HEK293 (cell line): ENCODE measurements around the gene ATP6V1B1.

Source experiments
- CTCF ChIA-PET: fragments of 350-600 bp; formaldehyde crosslinking; extraction: SDS; loops from one replicate; lab custom pipeline; 2021; ENCODE audit warnings: antibody characterized with exemption; lab: Yijun Ruan, JAX
- POLR2A ChIA-PET: fragments of 300-600 bp; formaldehyde crosslinking; extraction: SDS; loops from one replicate; lab custom pipeline; 2020; ENCODE audit warnings: antibody characterized with exemption, inconsistent platforms; lab: Yijun Ruan, JAX
- H3K27ac ChIP-seq: fragments of 200-500 bp; sonication (Bioruptor generic); 2 replicates; pipeline ENCODE4 v1.5.1; 2014; ENCODE audit warnings: low read depth, low read length, control low read depth, inconsistent platforms; ENCODE audit errors: extremely low read depth
- H3K36me3 ChIP-seq, 2 experiments: fragments of 200-500 bp in 1 of 2; sonication (Bioruptor generic) in 1 of 2; 1 replicate in 1 of 2; 2 replicates in 1 of 2; pipeline ENCODE4 v1.5.1; 2014 to 2017; ENCODE audit warnings: inconsistent platforms in 2 of 2, low read length in 2 of 2; ENCODE audit not compliant: control insufficient read depth in 2 of 2, insufficient read depth in 1 of 2
- H3K4me1 ChIP-seq: fragments of 200-500 bp; sonication (Bioruptor generic); 2 replicates; pipeline ENCODE4 v1.5.1; 2014; ENCODE audit warnings: mild to moderate bottlenecking, low read length, inconsistent platforms; ENCODE audit not compliant: control insufficient read depth, insufficient read depth
- H3K4me3 ChIP-seq: 2 replicates; pipeline ENCODE4 v1.5.1; 2011; ENCODE audit warnings: low read depth, mild to moderate bottlenecking, control low read depth, low read length, moderate library complexity
- H3K9me3 ChIP-seq: fragments of 200-500 bp; sonication (Bioruptor generic); 2 replicates; pipeline ENCODE4 v1.5.1; 2014; ENCODE audit warnings: low read depth, low read length, inconsistent platforms; ENCODE audit not compliant: control insufficient read depth, insufficient read depth
- AEBP2 ChIP-seq: fragments of 450-650 bp; formaldehyde crosslinking; IDR thresholded peaks from 2 replicates; pipeline ENCODE4 v1.5.1; 2016; ENCODE audit warnings: missing biosample characterization, missing genetic modification characterization, borderline replicate concordance
- BCL6B ChIP-seq: fragments of 450-650 bp; formaldehyde crosslinking; IDR thresholded peaks from 2 replicates; pipeline ENCODE4 v1.5.1; 2017; ENCODE audit warnings: missing biosample characterization, missing genetic modification characterization
- FEZF1 ChIP-seq: fragments of 450-650 bp; formaldehyde crosslinking; IDR thresholded peaks from 2 replicates; pipeline ENCODE4 v1.5.1; 2016; ENCODE audit warnings: missing biosample characterization, missing genetic modification characterization
- KLF16 ChIP-seq: fragments of 450-650 bp; formaldehyde crosslinking; IDR thresholded peaks from 2 replicates; pipeline ENCODE4 v1.5.1; 2017; ENCODE audit warnings: missing biosample characterization, missing genetic modification characterization
- KLF9 ChIP-seq: fragments of 450-650 bp; formaldehyde crosslinking; IDR thresholded peaks from 2 replicates; pipeline ENCODE4 v1.5.1; 2016; ENCODE audit warnings: missing biosample characterization, missing genetic modification characterization, low read depth
- PRDM4 ChIP-seq: fragments of 450-650 bp; formaldehyde crosslinking; IDR thresholded peaks from 2 replicates; pipeline ENCODE4 v1.5.1; 2017; ENCODE audit warnings: missing biosample characterization, missing genetic modification characterization
- SCRT2 ChIP-seq: fragments of 450-650 bp; formaldehyde crosslinking; IDR thresholded peaks from 2 replicates; pipeline ENCODE4 v1.5.1; 2016; ENCODE audit warnings: missing biosample characterization, missing genetic modification characterization
- WT1 ChIP-seq: fragments of 450-650 bp; formaldehyde crosslinking; IDR thresholded peaks from 2 replicates; pipeline ENCODE4 v1.5.1; 2016; ENCODE audit warnings: missing biosample characterization, missing genetic modification characterization
- ZBTB1 ChIP-seq: fragments of 450-650 bp; formaldehyde crosslinking; IDR thresholded peaks from 2 replicates; pipeline ENCODE4 v1.5.1; 2016; ENCODE audit warnings: missing biosample characterization, missing genetic modification characterization
- ZBTB8A ChIP-seq: fragments of 450-650 bp; formaldehyde crosslinking; IDR thresholded peaks from 2 replicates; pipeline ENCODE4 v1.5.1; 2016; ENCODE audit warnings: missing biosample characterization, missing genetic modification characterization
- ZEB2 ChIP-seq: fragments of 450-650 bp; formaldehyde crosslinking; IDR thresholded peaks from 2 replicates; pipeline ENCODE4 v1.5.1; 2016; ENCODE audit warnings: missing biosample characterization, missing genetic modification characterization
- ZIC2 ChIP-seq: fragments of 450-650 bp; formaldehyde crosslinking; IDR thresholded peaks from 2 replicates; pipeline ENCODE4 v1.5.1; 2016; ENCODE audit warnings: missing biosample characterization, missing genetic modification characterization
- ZNF112 ChIP-seq: fragments of 450-650 bp; formaldehyde crosslinking; IDR thresholded peaks from 2 replicates; pipeline ENCODE4 v1.5.0; 2017; ENCODE audit warnings: missing biosample characterization, missing genetic modification characterization
- ZNF23 ChIP-seq: fragments of 450-650 bp; formaldehyde crosslinking; IDR thresholded peaks from 2 replicates; pipeline ENCODE4 v1.5.1; 2016; ENCODE audit warnings: missing biosample characterization, missing genetic modification characterization, borderline replicate concordance
- ZNF280D ChIP-seq: fragments of 450-650 bp; formaldehyde crosslinking; IDR thresholded peaks from 2 replicates; pipeline ENCODE4 v1.5.1; 2016; ENCODE audit warnings: missing biosample characterization, missing genetic modification characterization
- ZNF335 ChIP-seq: fragments of 450-650 bp; formaldehyde crosslinking; conservative IDR thresholded peaks from 2 replicates; pipeline ENCODE4 v1.5.1; 2016; ENCODE audit warnings: missing biosample characterization, missing genetic modification characterization
- ZNF391 ChIP-seq: fragments of 450-650 bp; formaldehyde crosslinking; IDR thresholded peaks from 2 replicates; pipeline ENCODE4 v1.5.1; 2016; ENCODE audit warnings: low read depth, missing biosample characterization, missing genetic modification characterization, borderline replicate concordance
- ZNF544 ChIP-seq: fragments of 450-650 bp; formaldehyde crosslinking; IDR thresholded peaks from 2 replicates; pipeline ENCODE4 v1.5.0; 2017; ENCODE audit warnings: missing biosample characterization, missing genetic modification characterization
- ZNF596 ChIP-seq: fragments of 450-650 bp; IDR thresholded peaks from 2 replicates; pipeline ENCODE4 v1.5.0; 2018; ENCODE audit warnings: missing biosample characterization, mild to moderate bottlenecking, missing genetic modification characterization, moderate library complexity
- ZNF626 ChIP-seq: fragments of 450-650 bp; sonication (Bioruptor Pico); formaldehyde crosslinking; IDR thresholded peaks from 2 replicates; pipeline ENCODE4 v1.5.1; 2018; ENCODE audit warnings: missing biosample characterization, missing genetic modification characterization, inconsistent platforms
- ZNF629 ChIP-seq: fragments of 450-650 bp; formaldehyde crosslinking; IDR thresholded peaks from 2 replicates; pipeline ENCODE4 v1.5.1; 2017; ENCODE audit warnings: missing biosample characterization, missing genetic modification characterization
- ZNF785 ChIP-seq: fragments of 450-650 bp; formaldehyde crosslinking; IDR thresholded peaks from 2 replicates; pipeline ENCODE4 v1.5.1; 2016; ENCODE audit warnings: missing biosample characterization, missing genetic modification characterization
- ZSCAN18 ChIP-seq: fragments of 450-650 bp; formaldehyde crosslinking; IDR thresholded peaks from 2 replicates; pipeline ENCODE4 v1.5.1; 2016; ENCODE audit warnings: missing biosample characterization, missing genetic modification characterization

The ATP6V1B1 gene

GRCh38 chr2:70964596-70965386, 29.1 kb downstream of the ATP6V1B1 start (continued):
- TF ChIP-seq ZNF391 (tag by site-specific recombination): no peak
- no peak for TF ChIP-seq ZNF23 (tag by site-specific recombination)
- no peak for TF ChIP-seq ZNF335 (tag by site-specific recombination)

GRCh38 chr2:70965506-70965905, 29.8 kb downstream of the ATP6V1B1 start:
- no peak for TF ChIP-seq ZNF544 (tag by site-specific recombination)
- TF ChIP-seq ZIC2 (tag by site-specific recombination): no peak
- TF ChIP-seq ZNF629: no peak
- TF ChIP-seq KLF16 (tag by site-specific recombination): no peak
- no peak for TF ChIP-seq ZSCAN18 (tag by site-specific recombination)
- no peak for TF ChIP-seq BCL6B (tag by site-specific recombination)
- no peak for TF ChIP-seq ZEB2 (tag by site-specific recombination)
- no peak for TF ChIP-seq ZNF280D (tag by site-specific recombination)
- TF ChIP-seq ZNF626: no peak
- no peak for TF ChIP-seq ZNF785
- TF ChIP-seq FEZF1 (tag by site-specific recombination): no peak
- no peak for TF ChIP-seq WT1
- TF ChIP-seq, all 188 proteins: peak for 0
- CTCF ChIA-PET: interaction anchor here (1.0 to 2.3 kb wide), 4 partner anchors 14 to 94 kb away, joined by 4 to 17 read pairs (median 8); no protein-coding TSS in a partner anchor
- Histone ChIP-seq H3K4me1 (no peaks in the 10 kb centered on the region), H3K27ac (no peak overlapping the region), H3K4me3 (no peak overlapping the region), H3K9me3 (no peaks in the 10 kb centered on the region), H3K36me3 (peaks cover 0 to 13% of the 10 kb centered on the region in 2 experiments; a peak in 1 of 3 replicates)
- POLR2A ChIA-PET: interaction anchor here (0.7 kb wide), 1 partner anchor 414 kb away, joined by 5 read pairs; no protein-coding TSS in a partner anchor

GRCh38 chr2:70966681-70967080, 31.0 kb downstream of the ATP6V1B1 start:
- no peak overlapping the region for H3K27ac ChIP-seq
- ChIA-PET POLR2A (interaction anchor here (1.6 kb wide), 1 partner anchor 12 kb away, joined by 3 read pairs; no protein-coding TSS in a partner anchor), CTCF (interaction anchor here (0.6 to 2.3 kb wide), 8 partner anchors 12 to 405 kb away, joined by 3 to 17 read pairs (median 4); no protein-coding TSS in a partner anchor)
- no peak for TF ChIP-seq KLF9 (tag by site-specific recombination)
- TF ChIP-seq ZBTB8A (tag by site-specific recombination): no peak
- no peak for TF ChIP-seq AEBP2 (tag by site-specific recombination)
- TF ChIP-seq ZBTB1 (tag by site-specific recombination): no peak
- TF ChIP-seq ZNF596 (tag by site-specific recombination): no peak
- no peak for TF ChIP-seq ZNF112 (tag by site-specific recombination)
- TF ChIP-seq PRDM4 (tag by site-specific recombination): no peak
- no peak for TF ChIP-seq SCRT2
- H3K36me3 ChIP-seq: peaks cover 0 to 13% of the 10 kb centered on the region in 2 experiments; a peak in 1 of 3 replicates
- no peak overlapping the region for H3K4me3 ChIP-seq
- H3K4me1 ChIP-seq: no peaks in the 10 kb centered on the region
- H3K9me3 ChIP-seq: no peaks in the 10 kb centered on the region
